Dedifferentiated amniotic fluid mesenchymal stem cell (primary cell): ENCODE measurements around the gene DUOX2.
"Not testable (repeated sequence)": the region's sequence is repeated elsewhere in the genome, so short reads cannot be mapped to it uniquely, and the experiment has no call there.

Source experiments
- DNase-seq: peaks from one replicate; pipeline ENCODE4 v3.0.0-alpha.2; 2016; ENCODE audit errors: extremely low spot score

DUOX2 gene

GRCh38 chr15:45138814-45139765, 25.1 kb upstream of the DUOX2 start:
- no peak for DNase-seq

GRCh38 chr15:45137703-45138102, 23.7 kb upstream of the DUOX2 start:
- DNase-seq, result no peak

- no peak for DNase-seq
Measured at GRCh38 chr15:45136378-45136764, 22.4 kb upstream of the DUOX2 start.

- not testable (repeated sequence) for DNase-seq
Measured at GRCh38 chr15:45135705-45136377, 21.9 kb upstream of the DUOX2 start.

- no peak for DNase-seq
Measured at GRCh38 chr15:45134682-45135604, 21.0 kb upstream of the DUOX2 start.

- DNase-seq, result no peak
Measured at GRCh38 chr15:45134046-45134445, 20.1 kb upstream of the DUOX2 start.

- DNase-seq, result no peak
Measured at GRCh38 chr15:45133561-45133920, 19.6 kb upstream of the DUOX2 start.

- DNase-seq, result no peak
Measured at GRCh38 chr15:45132844-45133560, 19.0 kb upstream of the DUOX2 start.

GRCh38 chr15:45131510-45131909, 17.5 kb upstream of the DUOX2 start:
- DNase-seq, result no peak

- no peak for DNase-seq
Measured at GRCh38 chr15:45130291-45131000, 16.5 kb upstream of the DUOX2 start.

GRCh38 chr15:45129651-45130129, 15.7 kb upstream of the DUOX2 start, which contains the start of the genes DUOX1 and DUOXA1:
Gene DUOX1, plus strand, starts transcription at chr15:45129994. Its CDS starts 1,973 bp downstream, at chr15:45131967.
Gene DUOXA1, minus strand, starts transcription at chr15:45129879. Its CDS starts 6,865 bp downstream, at chr15:45123014.
- DNase-seq, result no peak

GRCh38 chr15:45128971-45129639, 15.1 kb upstream of the DUOX2 start:
- DNase-seq, result no peak

GRCh38 chr15:45126535-45127158, 12.7 kb upstream of the DUOX2 start:
- DNase-seq, result no peak

GRCh38 chr15:45123397-45123796, 9.4 kb upstream of the DUOX2 start:
- DNase-seq, result no peak

- DNase-seq, result no peak
Measured at GRCh38 chr15:45122719-45123118, 8.7 kb upstream of the DUOX2 start.

- peak; percentile 45 for DNase-seq
Measured at GRCh38 chr15:45121706-45122417, 7.9 kb upstream of the DUOX2 start.

GRCh38 chr15:45121020-45121419, 7.0 kb upstream of the DUOX2 start:
- DNase-seq, result no peak

GRCh38 chr15:45120081-45120972, 6.4 kb upstream of the DUOX2 start:
- DNase-seq, result no peak
